OCI-M2 (cell line): Measurements from ENCODE around the gene KLF9.

Experiments used
- DNase-seq: peaks from one replicate; lab custom pipeline; 2025; ENCODE audit not compliant: unreplicated experiment; lab: John Stamatoyannopoulos, UW

Gene KLF9

DNA sequence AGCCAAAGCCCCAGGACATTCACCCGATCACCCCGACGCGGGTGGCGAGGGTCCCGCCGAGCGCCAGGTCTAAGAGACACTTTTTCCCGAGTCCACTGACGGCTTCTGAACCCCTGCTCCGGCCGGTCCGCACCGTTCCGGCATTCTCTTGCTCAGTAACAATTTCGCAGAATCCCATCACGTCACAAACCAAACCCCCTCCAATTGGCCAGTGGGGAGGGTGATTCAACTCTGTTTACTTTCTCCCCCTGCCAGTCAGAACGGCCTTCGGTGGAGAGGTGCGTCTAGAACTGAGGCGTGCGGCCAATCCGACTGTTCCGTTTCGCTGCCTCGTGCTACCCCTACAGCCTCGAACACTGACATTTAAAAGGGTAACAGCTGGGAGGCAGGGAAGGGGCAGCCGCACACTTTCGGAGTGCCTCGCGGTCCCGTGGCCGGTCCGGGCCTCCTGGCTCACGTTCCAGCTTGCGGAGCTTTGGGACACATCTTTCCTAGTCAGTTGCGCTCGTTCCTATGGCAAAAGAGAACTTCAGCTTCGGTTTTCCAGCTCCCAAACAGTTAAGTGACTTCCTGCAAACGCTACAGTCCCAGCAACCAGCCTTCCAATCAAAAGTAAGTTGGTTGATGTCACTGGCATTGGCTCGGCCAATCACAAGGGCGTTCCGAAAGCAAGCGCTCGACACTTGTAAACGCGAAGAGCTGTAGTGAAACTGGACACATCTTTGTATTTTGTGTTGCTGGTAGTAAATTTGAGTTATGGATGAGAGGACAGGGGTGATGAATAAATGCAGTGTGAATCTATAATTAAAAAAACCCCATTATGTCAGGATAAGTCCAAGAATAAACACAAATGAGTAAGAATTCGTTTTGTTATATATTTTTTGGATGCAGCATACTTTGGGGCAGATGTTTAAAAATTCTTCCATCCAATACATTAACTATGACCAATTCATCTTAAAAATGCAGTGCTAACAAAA lies at the start of gene KLF9:
KLF9 (minus strand) TSS at position 859 of the 977 bp plus-strand sequence. CDS start 1,294 bp downstream, outside the sequence.
- DNase-seq = peak; percentile 91

DNA sequence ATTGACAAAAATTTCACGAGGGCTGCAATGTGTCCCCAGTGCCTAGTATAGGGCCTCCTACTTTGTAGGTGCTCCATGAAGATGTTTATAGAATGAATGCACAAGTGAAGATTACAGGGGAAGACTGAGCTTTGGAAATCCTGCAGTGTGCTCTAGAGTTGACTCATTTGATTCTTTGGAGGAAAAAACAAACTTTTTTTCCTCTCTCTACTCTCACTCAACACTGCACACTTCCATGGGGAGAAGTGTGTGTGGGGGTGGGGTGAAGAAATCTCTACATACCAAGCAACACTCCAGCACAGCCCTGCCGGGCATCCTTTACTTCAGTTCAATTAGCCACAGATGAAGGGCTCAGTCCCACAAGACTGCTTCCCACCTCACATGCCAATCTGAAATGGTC lies 49.4 kb upstream of the KLF9 start:
- DNase-seq = no peak

DNA sequence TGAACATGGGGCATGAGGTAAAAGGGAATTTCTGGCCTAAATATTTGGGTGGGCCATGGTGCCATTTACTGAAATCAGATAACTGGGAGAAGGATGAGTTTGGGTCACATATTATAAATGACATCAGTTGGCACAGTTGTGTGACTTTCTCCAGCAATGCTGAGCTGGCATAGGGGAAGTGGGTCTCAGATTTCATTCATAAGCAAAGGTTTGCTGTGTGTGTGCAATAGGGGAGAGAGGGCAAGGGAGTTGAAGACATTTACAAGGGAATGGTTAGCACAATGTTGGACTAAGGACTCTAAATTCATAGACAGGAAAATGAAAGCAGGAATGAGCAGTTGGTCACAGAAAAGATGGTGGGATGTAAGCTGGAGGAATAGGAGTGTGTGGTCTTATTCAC lies 47.8 kb upstream of the KLF9 start:
- no peak for DNase-seq

DNA sequence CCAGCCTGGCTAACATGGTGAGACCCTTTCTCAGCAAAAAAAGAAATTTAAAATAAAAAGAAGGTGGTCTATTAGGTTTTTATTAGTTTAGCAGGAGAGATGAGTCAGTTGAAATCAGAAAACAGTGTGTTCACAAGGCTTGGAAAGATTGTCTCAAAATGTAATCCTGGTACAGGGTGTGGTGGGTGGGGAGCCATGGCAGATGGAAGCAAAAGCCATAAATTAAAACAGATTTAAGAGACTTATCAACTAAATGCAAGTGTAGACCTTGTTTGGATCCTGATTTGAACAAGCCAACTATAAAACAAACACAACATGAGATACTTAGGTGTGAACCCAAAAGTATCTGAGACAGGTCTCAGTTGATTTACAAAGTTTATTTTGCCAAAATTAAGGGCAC lies 42.8 kb upstream of the KLF9 start:
- no peak for DNase-seq

DNA sequence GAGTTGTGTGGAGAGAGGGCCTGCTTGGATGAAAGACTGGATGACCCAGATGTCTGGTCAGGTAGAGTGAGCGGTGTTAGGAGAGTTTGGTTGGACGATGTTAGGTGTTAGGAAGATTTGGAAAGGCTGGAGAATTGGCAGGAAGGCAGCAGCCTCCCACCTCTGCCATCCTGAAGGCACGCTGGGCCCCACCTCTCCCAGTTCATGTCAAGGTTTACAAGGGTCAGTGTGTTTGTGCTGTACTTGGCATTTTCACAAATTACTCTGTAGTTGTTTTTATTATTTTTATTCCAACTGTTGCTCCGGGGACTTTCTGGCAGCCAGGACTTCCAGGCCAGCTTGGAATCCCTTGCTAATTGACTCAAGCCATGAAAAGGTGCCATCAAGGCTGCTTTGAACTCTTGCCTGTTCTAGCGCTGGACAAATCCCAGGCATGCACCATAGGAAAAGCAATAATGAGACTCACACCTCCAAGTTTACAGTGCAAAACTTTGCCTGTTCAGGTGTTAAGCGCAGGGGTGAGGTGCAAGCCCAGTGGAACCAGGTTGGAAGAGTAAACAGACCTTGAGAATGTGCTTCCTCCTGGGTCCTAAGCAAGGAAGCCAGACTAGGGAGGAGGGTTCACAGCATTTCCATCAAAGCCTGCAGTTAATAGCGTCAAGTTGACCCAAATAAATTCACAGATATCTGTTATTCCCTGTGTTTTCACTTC lies 41.7 kb upstream of the KLF9 start:
- no peak for DNase-seq

DNA sequence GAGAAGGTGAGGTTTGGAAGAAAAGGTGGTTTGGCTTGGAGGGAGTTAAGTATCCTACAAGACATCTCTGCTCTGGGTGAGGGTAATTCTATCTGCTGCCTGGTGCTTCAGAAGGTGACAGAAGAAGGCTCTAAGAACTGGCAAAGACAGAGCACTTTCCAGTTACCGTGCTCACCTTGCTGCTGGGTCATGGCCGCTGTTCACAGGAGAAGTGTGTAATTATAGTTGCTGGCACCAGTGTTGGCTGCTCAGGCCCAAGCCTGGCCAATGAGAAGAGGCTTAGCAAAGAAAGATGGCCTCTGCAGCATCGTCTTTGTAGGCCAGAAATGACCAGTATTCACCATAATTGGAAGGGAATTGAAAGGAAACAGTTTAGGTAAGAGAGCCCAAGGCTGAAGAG lies 37.9 kb upstream of the KLF9 start:
- no peak for DNase-seq

DNA sequence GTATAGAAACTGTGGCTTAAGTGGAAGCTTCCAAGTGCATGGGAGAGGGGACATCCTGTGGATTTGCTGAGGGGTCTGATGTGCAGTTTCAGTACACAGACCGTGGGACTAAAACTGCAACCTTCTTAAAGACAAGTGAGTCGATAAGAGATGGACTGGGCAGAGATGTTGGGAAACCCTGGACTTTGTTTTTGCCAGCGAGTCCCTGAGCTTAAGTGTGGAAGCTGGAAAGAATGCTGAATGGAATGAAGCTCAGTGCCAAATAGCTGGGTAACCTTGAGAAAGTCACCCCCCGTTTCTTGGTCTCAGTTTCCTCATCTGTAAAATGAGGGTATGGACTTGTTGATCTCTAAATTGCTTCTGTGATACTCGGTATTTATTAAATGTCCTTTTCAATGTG lies 37.3 kb upstream of the KLF9 start:
- DNase-seq = no peak

DNA sequence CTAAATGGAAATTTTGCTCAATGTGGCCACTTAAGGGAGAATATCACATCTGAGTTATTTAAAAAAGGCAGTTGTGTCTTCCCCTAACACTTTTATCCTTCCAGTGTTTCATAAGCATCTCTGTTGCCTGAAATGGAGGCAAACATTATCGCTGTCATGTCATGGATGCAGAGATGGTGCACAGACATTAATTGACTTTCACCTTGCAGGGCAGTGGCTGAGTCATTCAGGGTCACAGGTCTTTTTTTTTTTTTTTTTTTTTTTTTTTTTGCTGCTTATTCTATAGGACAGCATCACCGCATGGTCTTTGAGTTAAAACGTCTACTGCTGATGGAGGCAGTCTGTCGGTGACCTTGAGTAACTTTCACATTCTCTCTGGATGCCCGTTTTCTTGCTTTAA lies 36.3 kb upstream of the KLF9 start:
- DNase-seq = no peak

DNA sequence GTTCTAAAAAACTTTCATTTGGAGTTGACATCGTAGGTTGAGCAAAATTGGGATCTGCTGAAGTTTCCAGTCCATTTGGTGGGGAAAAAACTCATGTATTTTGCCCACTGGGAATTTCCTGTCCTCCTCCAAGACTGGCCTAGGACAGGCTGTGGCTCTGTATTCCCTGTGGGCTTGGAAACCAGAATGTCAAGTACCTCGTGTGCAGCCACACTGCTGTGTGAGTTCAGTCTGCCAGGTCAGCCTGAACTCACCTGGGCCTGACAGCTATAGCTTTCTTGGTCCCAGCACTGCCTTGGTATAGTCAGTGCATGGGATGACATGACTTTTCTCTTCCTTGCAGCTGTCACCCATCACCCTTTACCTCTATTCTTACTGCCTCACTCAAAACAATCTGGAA lies 35.0 kb upstream of the KLF9 start:
- no peak for DNase-seq

DNA sequence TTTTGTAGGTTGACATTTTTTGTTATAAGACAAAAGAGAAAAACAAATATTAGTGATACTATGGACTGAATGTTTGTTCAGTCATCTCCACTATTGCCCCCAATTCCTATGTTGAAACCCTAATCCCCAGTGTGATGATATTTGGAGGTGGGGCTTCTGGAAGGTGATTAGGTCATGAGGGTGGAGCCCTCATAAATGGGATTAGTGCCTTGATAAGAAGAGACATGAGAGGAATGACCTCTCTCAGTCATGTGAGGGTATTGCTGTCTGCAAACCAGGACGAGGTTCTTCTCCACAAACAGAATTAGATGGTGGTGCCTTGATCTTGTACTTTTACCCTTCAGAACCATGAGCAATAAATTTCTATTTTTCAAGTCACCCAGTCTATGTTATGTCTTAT lies 34.5 kb upstream of the KLF9 start:
- DNase-seq = no peak

DNA sequence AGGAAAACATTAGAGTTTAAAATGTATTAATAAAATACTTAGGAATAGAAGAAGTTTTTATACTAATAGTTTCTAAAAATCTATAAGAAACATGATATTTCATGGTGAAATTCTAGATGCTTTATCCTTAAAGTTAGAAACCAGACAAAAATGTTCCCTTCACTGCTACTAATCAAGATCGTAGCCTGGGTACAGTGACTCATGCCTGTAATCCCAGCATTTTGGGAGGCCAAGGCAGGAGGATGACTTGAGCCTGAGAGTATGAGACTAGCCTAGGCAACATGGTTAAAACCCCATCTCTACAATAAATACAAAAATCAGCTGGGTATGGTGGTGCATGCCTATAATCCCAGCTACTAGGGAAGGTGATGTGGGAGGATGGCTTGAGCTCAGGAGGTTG lies 30.4 kb upstream of the KLF9 start:
- no peak for DNase-seq

DNA sequence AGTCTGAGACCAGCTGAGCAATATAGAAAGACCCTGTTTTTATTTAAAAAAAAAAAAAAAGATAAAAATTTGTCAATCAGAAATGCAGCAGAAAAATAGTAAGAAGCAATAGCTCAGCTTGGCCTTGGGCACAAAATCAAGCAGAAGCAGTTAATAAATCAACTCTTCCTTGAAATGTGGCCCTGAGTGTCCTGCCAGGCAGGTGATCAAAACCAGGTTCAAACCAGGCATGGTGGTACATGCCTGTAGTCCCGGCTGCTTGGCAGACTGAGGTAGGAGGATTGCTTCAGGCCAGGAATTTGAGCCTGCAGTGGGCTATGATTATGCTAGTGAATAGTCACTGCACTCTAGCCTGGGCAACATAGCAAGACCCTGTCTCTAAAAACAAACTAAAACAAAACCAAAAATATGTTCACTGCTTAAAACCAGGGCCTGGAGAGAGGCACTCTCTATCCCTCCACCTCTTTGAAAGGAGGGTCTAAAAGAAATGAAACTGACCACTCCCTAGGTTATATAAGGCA lies 27.9 kb upstream of the KLF9 start:
- DNase-seq = no peak

DNA sequence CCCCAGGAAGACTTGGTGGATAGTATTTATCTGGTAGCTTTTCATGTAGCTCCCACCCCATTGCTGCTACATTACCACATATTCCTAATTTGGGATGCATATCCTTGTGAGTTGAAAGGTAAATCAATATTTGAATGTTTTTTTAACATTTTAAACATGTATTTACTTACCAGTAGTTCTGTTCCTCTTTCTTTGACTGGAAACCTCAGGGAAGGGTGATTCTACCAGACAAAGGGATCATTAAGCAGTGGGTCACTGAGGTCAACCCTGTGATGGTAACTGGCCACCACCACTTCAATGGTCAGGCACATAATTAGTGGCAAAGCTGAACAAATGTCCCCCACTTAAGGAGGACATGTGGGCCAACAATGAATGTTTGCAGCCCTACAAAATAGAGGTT lies 27.2 kb upstream of the KLF9 start:
- DNase-seq = no peak

DNA sequence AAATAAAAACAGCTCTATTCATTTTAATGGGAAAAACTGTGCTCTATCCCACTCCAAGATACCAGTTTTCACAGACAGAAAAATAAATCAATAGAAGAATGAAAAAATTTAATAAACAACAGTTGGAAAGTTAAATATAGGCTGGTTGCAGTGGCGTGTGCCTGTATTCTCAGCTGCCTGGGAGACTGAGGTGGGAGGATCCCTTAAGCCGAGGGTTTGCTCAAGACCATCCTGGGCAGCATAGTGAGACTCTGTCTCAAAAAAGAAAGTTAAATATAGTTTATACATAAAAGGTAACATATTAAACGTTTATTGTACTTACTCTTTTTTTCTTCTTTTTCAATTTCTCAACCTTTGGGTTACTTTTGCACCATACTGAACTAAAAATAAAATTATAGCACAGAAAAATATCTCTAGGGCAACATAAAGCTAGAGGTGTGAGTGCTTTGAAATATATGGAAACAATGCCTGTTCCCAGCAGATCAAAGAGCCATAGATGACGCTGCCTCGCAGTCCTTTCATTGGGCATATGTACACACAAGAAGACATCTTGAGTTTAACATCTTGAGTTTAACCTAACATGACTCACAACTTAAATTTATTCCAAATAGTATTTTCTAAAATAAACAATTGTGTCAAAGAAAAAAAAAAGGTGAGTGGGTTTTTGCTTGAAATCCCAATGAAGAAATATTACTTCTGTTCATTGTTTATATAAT lies 25.7 kb upstream of the KLF9 start:
- no peak for DNase-seq

DNA sequence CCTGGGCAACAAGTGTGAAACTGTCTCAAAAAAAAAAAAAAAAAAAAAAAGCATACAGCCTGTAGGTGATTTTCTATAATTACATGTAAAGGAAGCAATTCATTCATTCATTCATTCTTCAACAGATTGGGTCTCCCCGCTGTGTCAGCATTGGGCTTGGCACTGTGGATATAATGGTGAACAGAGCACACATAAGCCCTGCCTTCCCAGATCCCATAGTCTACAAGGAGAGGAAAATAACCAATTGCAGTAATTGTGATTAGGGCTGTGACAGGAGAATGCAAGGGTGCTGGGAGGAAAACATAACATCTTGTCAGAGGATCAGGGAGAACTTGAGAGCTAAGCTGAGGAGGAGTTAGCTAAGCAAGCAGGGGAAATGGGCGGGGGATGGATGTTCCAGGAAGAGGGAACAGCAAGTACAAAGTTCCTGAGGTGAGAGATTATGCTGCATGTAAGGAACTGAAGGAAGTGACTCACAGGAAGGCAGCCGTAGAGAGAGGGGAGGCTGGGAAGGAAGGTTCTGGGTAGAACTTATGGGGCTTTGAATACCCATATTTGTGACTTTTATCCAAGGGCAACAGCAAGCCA lies 24.0 kb upstream of the KLF9 start:
- no peak for DNase-seq

DNA sequence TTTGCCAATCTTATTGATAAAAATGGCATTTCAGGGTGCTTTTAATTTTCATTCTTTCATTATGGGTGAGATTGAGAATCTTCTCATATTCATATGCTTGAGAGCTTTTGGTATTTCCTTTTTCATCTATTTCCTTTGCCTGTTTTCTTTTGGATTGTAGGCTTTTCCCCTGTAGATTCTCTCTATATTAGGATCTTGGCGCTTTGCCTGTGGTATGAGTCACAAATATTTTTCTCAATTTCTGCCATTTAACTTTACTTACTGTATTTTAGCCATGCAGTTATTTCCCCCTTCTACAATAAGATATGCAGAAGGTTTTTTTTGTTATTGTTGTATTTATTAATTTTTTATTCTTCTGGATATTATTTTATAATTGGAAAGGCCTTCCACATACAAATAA lies 21.5 kb upstream of the KLF9 start:
- DNase-seq = no peak

DNA sequence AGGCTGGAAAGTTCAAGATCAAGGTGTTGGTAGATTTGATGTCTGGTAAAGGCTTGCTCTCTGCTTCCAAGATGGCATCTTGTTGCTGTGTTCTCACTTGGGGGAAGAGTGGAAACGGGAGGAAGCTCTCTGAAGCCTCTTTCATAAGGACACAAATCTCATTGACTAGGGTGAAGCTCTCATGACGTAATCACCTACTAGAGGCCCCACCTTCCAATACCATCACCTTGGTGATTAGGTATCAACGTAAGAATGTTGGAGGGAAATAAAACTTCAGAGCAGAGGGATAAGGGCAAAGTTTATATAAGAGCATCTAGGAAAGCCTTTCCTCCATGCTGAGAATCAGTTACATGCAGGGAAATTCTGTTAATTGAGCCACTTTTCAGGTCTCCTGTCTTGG lies 15.4 kb upstream of the KLF9 start:
- DNase-seq = no peak

DNA sequence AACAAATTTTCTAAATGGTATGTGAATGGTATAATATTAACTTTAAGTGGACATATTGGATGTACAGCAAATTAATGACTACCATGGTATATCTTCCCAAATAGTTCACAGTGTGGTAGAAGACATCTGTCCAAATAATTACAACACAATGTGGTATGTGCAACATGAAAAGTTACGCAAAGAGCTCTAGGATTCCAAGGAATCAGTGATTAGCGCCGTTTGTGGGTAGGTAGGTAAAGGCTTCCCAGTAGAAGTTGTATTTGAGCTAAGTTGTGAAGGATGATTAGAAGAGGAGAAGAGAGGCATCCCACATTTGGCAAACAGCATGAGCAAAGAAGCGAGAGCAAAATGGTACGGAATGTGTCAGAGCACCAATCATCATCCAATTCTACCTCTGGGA lies 14.3 kb upstream of the KLF9 start:
- no peak for DNase-seq

DNA sequence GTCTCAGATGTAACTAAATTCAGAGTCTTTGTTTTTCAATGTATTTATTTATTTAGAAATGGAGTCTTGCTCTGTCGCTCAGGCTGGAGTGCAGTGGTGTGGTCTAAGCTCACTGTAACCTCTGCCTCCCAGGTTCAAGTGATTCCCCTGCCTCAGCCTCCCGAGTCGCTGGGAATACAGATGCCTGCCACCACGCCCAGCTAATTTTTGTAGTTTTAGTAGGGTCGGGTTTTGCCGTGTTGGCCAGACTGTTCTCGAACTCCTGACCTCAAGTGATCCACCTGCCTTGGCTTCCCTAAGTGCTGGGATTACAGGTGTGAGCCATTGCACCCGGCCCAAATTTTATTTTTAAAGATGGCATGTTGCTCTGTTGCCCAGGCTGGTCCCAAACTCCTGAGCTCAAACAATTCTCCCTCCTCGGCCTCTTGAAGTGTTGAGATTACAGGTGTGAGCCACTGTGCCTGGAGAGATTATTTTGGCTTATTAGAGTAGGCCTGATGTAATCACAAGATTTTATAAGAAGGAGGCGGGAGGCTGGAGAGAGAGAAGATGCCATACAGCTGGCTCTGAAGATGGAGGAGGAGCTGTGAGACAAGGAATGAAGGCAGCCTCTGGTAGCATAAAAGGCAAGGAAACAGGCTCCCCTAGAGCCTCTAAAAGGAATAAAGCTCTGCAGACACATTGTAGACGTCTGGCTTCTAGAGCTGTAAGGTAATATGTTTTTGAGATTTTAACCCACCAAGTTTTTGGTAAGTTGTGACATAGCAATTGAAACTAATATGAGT lies 12.9 kb upstream of the KLF9 start:
- no peak for DNase-seq

DNA sequence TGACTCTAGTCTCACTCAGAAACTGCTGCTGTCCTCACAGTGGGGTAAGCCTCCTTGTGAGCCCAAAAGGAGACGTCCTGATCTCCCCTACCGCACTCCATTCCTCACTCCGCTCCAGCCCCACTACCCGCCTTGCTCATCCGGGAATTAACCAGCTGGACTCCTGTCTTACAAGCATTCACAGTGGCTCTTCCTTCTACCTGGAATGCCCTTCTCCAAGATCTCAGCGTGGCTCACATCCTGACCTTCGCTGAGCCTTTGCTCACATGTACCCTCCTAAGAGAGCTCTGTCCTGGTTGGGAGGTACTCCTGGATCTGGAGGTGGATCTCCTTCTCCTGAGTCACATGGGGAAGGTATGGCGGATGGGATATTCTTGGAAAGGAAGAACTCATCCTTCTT lies 10.7 kb upstream of the KLF9 start:
- DNase-seq = no peak
